K562 (cell line): ENCODE results near the gene SF3A2. TPM values are rescaled to one million over a fixed set of nuclear protein-coding genes. Genes with fewer than 3 reads are reported as not detected.

Experiments
- AFF4 ChIP-seq: sonication (generic); formaldehyde crosslinking; IDR thresholded peaks from 2 replicates; pipeline ENCODE4 v1.8.0; 2023; ENCODE audit warnings: mild to moderate bottlenecking, missing genetic modification reagents
- CBX3 ChIP-seq, 2 experiments: IDR thresholded peaks; 1 replicate in 1 of 2; 2 replicates in 1 of 2; pipeline ENCODE4 v1.6.1; 2012; ENCODE audit warnings: inconsistent platforms in 2 of 2, low read length in 2 of 2, borderline replicate concordance in 1 of 2, control low read depth in 1 of 2
- CC2D1A ChIP-seq: fragments of 450-650 bp; IDR thresholded peaks from 2 replicates; pipeline ENCODE4 v1.6.1; 2017; ENCODE audit warnings: mild to moderate bottlenecking
- CXXC5 ChIP-seq: fragments of 250-450 bp; sonication (Bioruptor Pico); IDR thresholded peaks from 2 replicates; pipeline ENCODE4 v1.8.0; 2022; ENCODE audit warnings: inconsistent platforms, mild to moderate bottlenecking, moderate library complexity
- ELF2 ChIP-seq: fragments of 250-450 bp; sonication (Bioruptor Pico); IDR thresholded peaks from 2 replicates; pipeline ENCODE4 v1.5.0; 2021; ENCODE audit warnings: mild to moderate bottlenecking
- ERF ChIP-seq: fragments of 450-650 bp; formaldehyde crosslinking; IDR thresholded peaks from 2 replicates; pipeline ENCODE4 v1.4.0; 2020; ENCODE audit warnings: mild to moderate bottlenecking, mixed read lengths
- GTF2B ChIP-seq: IDR thresholded peaks from 2 replicates; pipeline ENCODE4 v1.6.1; 2011; ENCODE audit not compliant: insufficient read length; ENCODE audit errors: extremely low read depth
- HDAC1 ChIP-seq, 2 experiments: fragments of 450-650 bp; IDR thresholded peaks; 2 replicates each; pipeline ENCODE4 v1.6.1; 2016 to 2017; ENCODE audit warnings: inconsistent platforms in 1 of 2, mild to moderate bottlenecking in 1 of 2, moderate library complexity in 1 of 2
- LEF1 ChIP-seq: fragments of 450-650 bp; IDR thresholded peaks from 2 replicates; pipeline ENCODE4 v1.6.1; 2016; ENCODE audit warnings: mild to moderate bottlenecking
- MNT ChIP-seq, 2 experiments: fragments of 450-650 bp; conservative IDR thresholded peaks; 2 replicates each; pipeline ENCODE4 v1.6.1; 2017; ENCODE audit warnings: mild to moderate bottlenecking in 2 of 2, moderate library complexity in 2 of 2
- MYC ChIP-seq, 2 experiments: fragments of 250-450 bp in 1 of 2; sonication (Bioruptor Pico) in 1 of 2; IDR thresholded peaks; 2 replicates each; pipeline versions ENCODE4 v1.5.1 to v1.6.1; 2012 to 2021; ENCODE audit warnings: low read depth in 2 of 2, borderline replicate concordance in 1 of 2, improper control_type of control experiment in 1 of 2, low read length in 1 of 2, mild to moderate bottlenecking in 1 of 2, moderate library complexity in 1 of 2
- NR1H2 ChIP-seq: sonication (generic); formaldehyde crosslinking; IDR thresholded peaks from 2 replicates; pipeline ENCODE4 v1.4.0; 2020; ENCODE audit warnings: mild to moderate bottlenecking, missing genetic modification reagents
- NR4A1 ChIP-seq, 2 experiments: fragments of 250-450 bp in 1 of 2; fragments of 450-650 bp in 1 of 2; sonication (Bioruptor Pico) in 1 of 2; IDR thresholded peaks; 2 replicates each; pipeline versions ENCODE4 v1.4.0 to v1.6.1; 2016 to 2020; ENCODE audit warnings: mild to moderate bottlenecking in 2 of 2, missing compliant biosample characterization in 1 of 2, missing genetic modification characterization in 1 of 2, moderate library complexity in 1 of 2
- POLR2A ChIP-seq: fragments of 450-650 bp; conservative IDR thresholded peaks from 2 replicates; pipeline ENCODE4 v1.6.1; 2016
- POLR2H ChIP-seq: IDR thresholded peaks from 2 replicates; pipeline ENCODE4 v1.6.1; 2016; ENCODE audit warnings: missing genetic modification characterization, low read depth, mild to moderate bottlenecking, control low read depth, missing compliant biosample characterization, moderate library complexity
- RFX5 ChIP-seq: IDR thresholded peaks from 2 replicates; pipeline ENCODE4 v1.6.1; 2011; ENCODE audit warnings: low read depth, mild to moderate bottlenecking, improper control_type of control experiment, low read length
- TEAD4 ChIP-seq, 2 experiments: sonication (generic) in 1 of 2; formaldehyde crosslinking in 1 of 2; IDR thresholded peaks; 2 replicates each; pipeline versions ENCODE4 v1.6.1 to v1.8.0; 2012 to 2022; ENCODE audit warnings: borderline replicate concordance in 1 of 2, inconsistent platforms in 1 of 2, low read length in 1 of 2, mild to moderate bottlenecking in 1 of 2, missing genetic modification reagents in 1 of 2
- ZKSCAN1 ChIP-seq: fragments of 150-350 bp; IDR thresholded peaks from 2 replicates; pipeline ENCODE4 v1.6.1; 2016; ENCODE audit warnings: low read depth, low read length
- ZNF175 ChIP-seq: fragments of 200-800 bp; sonication (Bioruptor generic); IDR thresholded peaks from 2 replicates; pipeline ENCODE4 v1.6.1; 2016; ENCODE audit warnings: low read depth, mild to moderate bottlenecking, missing genetic modification characterization, missing compliant biosample characterization
- ZNF780A ChIP-seq: fragments of 250-450 bp; sonication (Bioruptor Pico); IDR thresholded peaks from 2 replicates; pipeline ENCODE4 v1.5.0; 2021; ENCODE audit warnings: mild to moderate bottlenecking
- ZNF79 ChIP-seq: fragments of 250-450 bp; sonication (Bioruptor Pico); IDR thresholded peaks from 2 replicates; pipeline ENCODE4 v1.4.0; 2020; ENCODE audit warnings: low read depth, mild to moderate bottlenecking, moderate library complexity
- polyA plus RNA-seq, 8 experiments: library from polyadenylated mRNA; depleted of rRNA in 4 of 8; stranded (reverse) in 5 of 8; unstranded in 3 of 8; fragments of >200 nt; fragmentation: Nextera tagmentation in 2 of 8; fragmentation: Illumina TruSeq in 1 of 8; extraction: Ambion mirVana in 2 of 8; extraction: Trizol in 1 of 8; gene quantifications; 2 replicates each; pipeline versions ENCODE4 v1.2.1 to v1.2.3, GENCODE V29; 2011 to 2014; ENCODE audit warnings: inconsistent platforms in 1 of 8, missing spikeins in 1 of 8
- total RNA-seq, 7 experiments: library from RNA; depleted of rRNA in 6 of 7; stranded (reverse); fragments of >200 nt in 6 of 7; fragmentation: Illumina TruSeq in 2 of 7; extraction: Trizol in 2 of 7; gene quantifications; 2 replicates each; pipeline versions ENCODE4 v1.2.1 to v1.2.3, GENCODE V29; 2011 to 2021; ENCODE audit warnings: low replicate concordance in 1 of 7

SF3A2 gene
- total and polyA plus RNA-seq, 9 of the 15 experiments (the other 6 are each of a cell fraction or from before 2014, with no cell fraction given) = 0.17 to 194 (median 22.8) TPM

GRCh38 chr19:2273356-2274184, 36.9 kb downstream of the SF3A2 start (continued):
- TF ChIP-seq AFF4 (CRISPR knock-in tag) (peak; percentile 31), CBX3 (IDR thresholded peaks at IDR 0.05; ENCODE audit: borderline replicate concordance in 1 of 2, low read length in 2 of 2) (0 out of 3 replicates have a peak, but pooled peaks of 1 of the 2 experiments have one; percentile 46), CC2D1A (no peak), ZKSCAN1 (0 out of 2 replicates have a peak, but pooled peaks have one; percentile 52), ZNF79 (CRISPR knock-in tag) (no peak), TEAD4 (IDR thresholded peaks at IDR 0.05; ENCODE audit: low read length) (no peak; the same call in 1 of the 2 replicates), TEAD4 (CRISPR knock-in tag; IDR thresholded peaks at IDR 0.05; ENCODE audit: borderline replicate concordance) (no peak), LEF1 (no peak), GTF2B (no peak), NR4A1 (CRISPR knock-in tag; IDR thresholded peaks at IDR 0.05) (no peak), NR4A1 (tag; IDR thresholded peaks at IDR 0.05) (0 out of 2 replicates have a peak, but pooled peaks have one; percentile 18), RFX5 (no peak), ERF (CRISPR knock-in tag) (peak; percentile 96), ZNF175 (CRISPR knock-in tag) (no peak), ZNF780A (CRISPR knock-in tag) (peak; percentile 87), NR1H2 (CRISPR knock-in tag) (no peak), POLR2H (tag) (peak; percentile 66; the same call in 1 of the 2 replicates), CXXC5 (CRISPR knock-in tag) (peak; percentile 94), POLR2A (peak; percentile 72), ELF2 (peak; percentile 97), MNT (conservative IDR thresholded peaks at IDR 0.05) (peak; percentile 54 to 83; a peak in 3 of 4 replicates), MYC (IDR thresholded peaks at IDR 0.05; ENCODE audit: low read depth, low read length) (peak; percentile 62), MYC (CRISPR knock-in tag; IDR thresholded peaks at IDR 0.05; ENCODE audit: borderline replicate concordance, low read depth) (peak; percentile 90; the same call in 1 of the 2 replicates), HDAC1 (IDR thresholded peaks at IDR 0.05) (peak in 1 of 2 experiments; percentile 67; a peak in 1 of 4 replicates)
